Activated CD8-positive, alpha-beta T cell treated with anti-CD3 and anti-CD28 coated beads, Interleukin-2, amount 10 ng/mL, durations not matched to agents 7 days and 5 days (primary cell): Measurements from ENCODE around the gene MBD6. TPM values are rescaled to one million over a fixed set of nuclear protein-coding genes. Genes with fewer than 3 reads are reported as not detected.
A peak's percentile ranks its signal among the peaks of the same experiment; 100 is the strongest.

Experiments used
- ATAC-seq: fragments of 150-1000 bp; cut with Tn5 transposase; one replicate; pipeline ENCODE4 v1.10.0; 2021; ENCODE audit warnings: moderate library complexity
- CTCF ChIA-PET: fragments of 350-600 bp; sonication (Branson Sonifier 250); formaldehyde crosslinking; loops from one replicate; lab custom pipeline; 2021; ENCODE audit warnings: antibody characterized with exemption; lab: Charles Lee
- POLR2A ChIA-PET: fragments of 350-600 bp; sonication (Branson Sonifier 250); formaldehyde crosslinking; loops from one replicate; lab custom pipeline; 2021; ENCODE audit warnings: antibody characterized with exemption; lab: Charles Lee
- DNase-seq: peaks from one replicate; pipeline ENCODE4 v3.0.0-alpha.2; 2020
- H3K27ac Mint-ChIP-seq: one replicate; pipeline ENCODE4 v1.8.0; 2021; ENCODE audit warnings: mild to moderate bottlenecking, mixed read lengths
- H3K27me3 Mint-ChIP-seq: one replicate; pipeline ENCODE4 v1.8.0; 2021; ENCODE audit warnings: low read depth, mixed read lengths
- H3K36me3 Mint-ChIP-seq: one replicate; pipeline ENCODE4 v1.8.0; 2021; ENCODE audit warnings: low read depth, mixed read lengths
- H3K4me1 Mint-ChIP-seq: one replicate; pipeline ENCODE4 v1.8.0; 2021; ENCODE audit warnings: low read depth, mixed read lengths
- H3K4me3 Mint-ChIP-seq: one replicate; pipeline ENCODE4 v1.8.0; 2021; ENCODE audit warnings: mild to moderate bottlenecking, mixed read lengths
- H3K9me3 Mint-ChIP-seq: one replicate; pipeline ENCODE4 v1.8.0; 2022; ENCODE audit warnings: mixed read lengths; ENCODE audit not compliant: insufficient read depth
- total RNA-seq, 2 experiments: library from RNA; stranded (reverse); gene quantifications; one replicate each; pipeline ENCODE4 v1.2.3, GENCODE V29; 2021

MBD6 gene, protein sequence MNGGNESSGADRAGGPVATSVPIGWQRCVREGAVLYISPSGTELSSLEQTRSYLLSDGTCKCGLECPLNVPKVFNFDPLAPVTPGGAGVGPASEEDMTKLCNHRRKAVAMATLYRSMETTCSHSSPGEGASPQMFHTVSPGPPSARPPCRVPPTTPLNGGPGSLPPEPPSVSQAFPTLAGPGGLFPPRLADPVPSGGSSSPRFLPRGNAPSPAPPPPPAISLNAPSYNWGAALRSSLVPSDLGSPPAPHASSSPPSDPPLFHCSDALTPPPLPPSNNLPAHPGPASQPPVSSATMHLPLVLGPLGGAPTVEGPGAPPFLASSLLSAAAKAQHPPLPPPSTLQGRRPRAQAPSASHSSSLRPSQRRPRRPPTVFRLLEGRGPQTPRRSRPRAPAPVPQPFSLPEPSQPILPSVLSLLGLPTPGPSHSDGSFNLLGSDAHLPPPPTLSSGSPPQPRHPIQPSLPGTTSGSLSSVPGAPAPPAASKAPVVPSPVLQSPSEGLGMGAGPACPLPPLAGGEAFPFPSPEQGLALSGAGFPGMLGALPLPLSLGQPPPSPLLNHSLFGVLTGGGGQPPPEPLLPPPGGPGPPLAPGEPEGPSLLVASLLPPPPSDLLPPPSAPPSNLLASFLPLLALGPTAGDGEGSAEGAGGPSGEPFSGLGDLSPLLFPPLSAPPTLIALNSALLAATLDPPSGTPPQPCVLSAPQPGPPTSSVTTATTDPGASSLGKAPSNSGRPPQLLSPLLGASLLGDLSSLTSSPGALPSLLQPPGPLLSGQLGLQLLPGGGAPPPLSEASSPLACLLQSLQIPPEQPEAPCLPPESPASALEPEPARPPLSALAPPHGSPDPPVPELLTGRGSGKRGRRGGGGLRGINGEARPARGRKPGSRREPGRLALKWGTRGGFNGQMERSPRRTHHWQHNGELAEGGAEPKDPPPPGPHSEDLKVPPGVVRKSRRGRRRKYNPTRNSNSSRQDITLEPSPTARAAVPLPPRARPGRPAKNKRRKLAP
- total RNA-seq, result 10 to 100 TPM; 68.4 to 71.4 TPM

GRCh38 chr12:57522011-57522886 lies at the start of gene MBD6:
Gene MBD6 (plus strand): TSS chr12:57522824. CDS start chr12:57524304, 1,480 bp downstream.
- H3K27me3 Mint-ChIP-seq, result no peaks in the 10 kb centered on the region
- peak within 1 kb of the TSS; percentile 95 for H3K4me3 Mint-ChIP-seq
- peaks cover 61% of the 10 kb centered on the region for H3K4me1 Mint-ChIP-seq
- peak; percentile 45 for ATAC-seq
- ChIA-PET POLR2A (no interaction called here), CTCF (no interaction called here)
- H3K27ac Mint-ChIP-seq, result peak within 1 kb of the TSS; percentile 100
- peak; percentile 91 for DNase-seq
- H3K36me3 Mint-ChIP-seq, result peaks cover 51% of the 10 kb centered on the region
- no peaks in the 10 kb centered on the region for H3K9me3 Mint-ChIP-seq

DNA sequence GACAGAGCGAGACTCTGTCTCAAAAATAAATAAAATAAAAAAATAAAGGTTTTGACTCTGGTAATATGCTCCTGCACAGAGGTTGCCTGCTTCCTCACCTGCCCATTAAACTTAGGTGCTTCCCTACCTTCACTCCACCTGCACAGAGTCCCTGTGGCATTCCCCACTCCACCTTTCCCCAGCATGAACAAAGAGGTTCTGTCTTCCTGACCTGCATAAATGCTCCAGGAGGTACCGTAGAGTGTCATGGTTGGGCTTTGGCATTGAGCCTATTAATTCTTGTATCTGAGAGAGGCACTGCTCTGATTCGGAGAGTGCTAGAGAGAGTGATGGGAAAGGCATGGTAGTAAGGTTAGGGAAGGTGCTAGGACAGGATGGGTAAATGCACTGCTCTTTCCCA lies 49.2 kb upstream of the MBD6 start:
- ChIA-PET CTCF (interaction anchor here (0.9 to 4.6 kb wide), 3 partner anchors 11 to 15 kb away, joined by 3 to 48 read pairs (median 24); partner anchors contain the start of gene GLI1), POLR2A (interaction anchor here (0.8 to 1.4 kb wide), 2 partner anchors 15 to 47 kb away, joined by 3 to 6 read pairs; partner anchors contain the start of gene DDIT3)
- Mint-ChIP-seq H3K9me3 (no peaks in the 10 kb centered on the region), H3K27me3 (no peaks in the 10 kb centered on the region), H3K4me3 (no peak overlapping the region), H3K27ac (peak overlapping the region; percentile 7), H3K36me3 (peaks cover 80% of the 10 kb centered on the region), H3K4me1 (peaks cover 59% of the 10 kb centered on the region)
- DNase-seq (no peak), ATAC-seq (no peak)

DNA sequence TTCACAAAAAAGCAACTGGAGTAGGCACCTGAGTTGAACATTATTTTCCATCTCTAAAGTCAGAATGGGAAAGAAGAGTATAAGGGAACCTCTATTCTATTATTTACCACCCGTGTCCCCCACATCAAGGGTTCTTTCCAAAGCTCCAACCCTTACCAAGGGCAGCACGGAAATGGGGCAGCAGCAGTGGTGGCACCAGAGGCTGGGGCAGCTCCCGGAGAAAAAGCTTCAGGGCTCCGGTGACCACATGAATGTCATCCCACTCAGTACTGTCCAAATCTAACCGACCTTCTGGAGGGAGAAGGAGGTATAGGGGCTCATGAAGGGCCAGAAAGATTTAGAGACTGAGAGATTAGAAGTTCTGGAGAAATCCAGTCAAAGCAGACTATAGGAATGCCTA lies 48.7 kb upstream of the MBD6 start:
- peaks cover 64% of the 10 kb centered on the region for H3K4me1 Mint-ChIP-seq
- ChIA-PET CTCF (interaction anchor here (0.9 to 4.6 kb wide), 3 partner anchors 12 to 15 kb away, joined by 3 to 48 read pairs (median 24); partner anchors contain the start of gene GLI1), POLR2A (interaction anchor here (0.8 to 1.4 kb wide), 2 partner anchors 15 to 46 kb away, joined by 3 to 6 read pairs; partner anchors contain the start of gene DDIT3)
- no peak for ATAC-seq
- peak overlapping the region; percentile 48 for H3K4me3 Mint-ChIP-seq
- peaks cover 83% of the 10 kb centered on the region for H3K36me3 Mint-ChIP-seq
- no peak overlapping the region for H3K27ac Mint-ChIP-seq
- H3K9me3 Mint-ChIP-seq, result no peaks in the 10 kb centered on the region
- H3K27me3 Mint-ChIP-seq, result no peaks in the 10 kb centered on the region
- no peak for DNase-seq

GRCh38 chr12:57474430-57474829 lies 48.2 kb upstream of the MBD6 start:
- no peaks in the 10 kb centered on the region for H3K27me3 Mint-ChIP-seq
- CTCF ChIA-PET, result interaction anchor here (4.1 to 4.6 kb wide), 2 partner anchors 12 to 16 kb away, joined by 24 to 48 read pairs; partner anchors contain the start of gene GLI1
- no peak for DNase-seq
- H3K9me3 Mint-ChIP-seq, result no peaks in the 10 kb centered on the region
- no peak for ATAC-seq
- H3K36me3 Mint-ChIP-seq, result peaks cover 78% of the 10 kb centered on the region
- POLR2A ChIA-PET, result interaction anchor here (1.1 to 8.0 kb wide), 3 partner anchors 9 to 46 kb away, joined by 3 to 74 read pairs (median 6); partner anchors contain the start of genes DDIT3 and GLI1
- H3K4me3 Mint-ChIP-seq, result peak overlapping the region; percentile 48
- peak overlapping the region; percentile 14 for H3K27ac Mint-ChIP-seq
- H3K4me1 Mint-ChIP-seq, result peaks cover 69% of the 10 kb centered on the region

DNA sequence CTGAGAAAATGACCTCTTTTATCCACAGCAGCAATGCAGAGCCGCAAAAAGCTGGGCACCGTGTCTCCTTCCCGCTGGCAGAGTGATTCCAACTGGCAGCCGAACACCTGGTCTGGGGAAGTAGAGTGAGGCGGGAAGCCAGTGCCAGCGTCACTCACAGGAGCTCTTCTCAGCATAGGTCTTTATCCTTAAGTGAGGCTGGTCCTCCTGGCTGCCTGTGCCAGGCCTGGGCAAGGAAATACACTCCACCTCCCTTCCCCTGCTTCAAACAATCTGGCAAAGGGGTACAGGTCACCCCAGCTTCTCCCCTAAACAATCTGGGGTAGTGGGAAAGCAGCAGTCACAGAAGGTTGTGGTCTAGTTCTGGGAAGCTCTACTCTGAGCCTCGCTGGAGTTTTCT lies 47.8 kb upstream of the MBD6 start:
- peak overlapping the region; percentile 14 for H3K27ac Mint-ChIP-seq
- POLR2A ChIA-PET, result interaction anchor here (1.1 to 8.0 kb wide), 3 partner anchors 9 to 45 kb away, joined by 3 to 74 read pairs (median 6); partner anchors contain the start of genes DDIT3 and GLI1
- peaks cover 69% of the 10 kb centered on the region for H3K4me1 Mint-ChIP-seq
- ATAC-seq, result no peak
- DNase-seq, result no peak
- peak overlapping the region; percentile 48 for H3K4me3 Mint-ChIP-seq
- no peaks in the 10 kb centered on the region for H3K9me3 Mint-ChIP-seq
- H3K27me3 Mint-ChIP-seq, result no peaks in the 10 kb centered on the region
- CTCF ChIA-PET, result interaction anchor here (4.1 to 4.6 kb wide), 2 partner anchors 12 to 16 kb away, joined by 24 to 48 read pairs; partner anchors contain the start of gene GLI1
- peaks cover 74% of the 10 kb centered on the region for H3K36me3 Mint-ChIP-seq

DNA sequence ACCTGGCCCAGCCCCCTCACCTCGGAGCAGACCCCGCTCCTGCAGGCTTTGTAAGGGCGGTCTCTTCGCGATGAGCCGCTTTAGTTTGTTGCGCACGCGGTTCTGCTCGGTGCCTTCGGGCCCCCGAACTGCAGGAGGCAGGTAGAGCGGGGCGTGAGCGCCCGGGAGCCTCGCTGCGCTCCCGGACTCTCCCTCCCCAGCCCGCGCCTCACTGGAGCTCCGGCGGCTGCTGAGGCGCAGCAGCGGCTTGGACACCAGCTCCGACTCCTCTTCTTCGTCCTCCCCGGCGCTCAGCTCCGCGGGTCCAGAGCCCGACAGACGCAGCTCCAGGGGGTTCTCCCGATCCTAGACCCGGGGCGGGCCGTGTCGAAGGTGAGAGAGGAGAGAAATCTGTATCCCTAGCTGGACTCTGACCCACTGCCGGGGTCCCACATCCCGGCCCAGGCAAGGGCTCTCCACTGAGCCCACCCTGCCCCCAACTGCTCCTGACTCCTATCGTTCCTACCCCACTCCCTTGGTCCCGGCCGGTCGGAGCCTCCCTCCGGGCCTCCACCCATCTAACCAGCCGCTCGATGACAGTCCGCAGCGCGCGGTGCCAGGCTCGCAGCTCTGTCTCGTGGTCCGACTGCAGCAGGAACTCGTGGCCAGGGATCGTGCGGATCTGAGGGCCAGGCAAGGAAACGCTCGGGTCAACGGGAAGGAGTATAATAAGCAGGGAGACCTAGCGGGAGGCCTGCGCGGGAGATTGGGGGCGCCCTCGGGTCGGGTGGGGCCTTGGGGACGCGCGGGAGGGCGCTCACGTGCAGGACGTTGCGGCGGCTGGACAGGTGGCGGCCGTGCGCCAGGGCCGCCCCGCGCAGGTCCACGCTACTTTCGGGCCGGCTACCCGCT lies 47.1 kb upstream of the MBD6 start:
- Mint-ChIP-seq H3K4me1 (peaks cover 75% of the 10 kb centered on the region), H3K27ac (peak overlapping the region; percentile 99), H3K4me3 (peak overlapping the region; percentile 96), H3K9me3 (no peaks in the 10 kb centered on the region), H3K27me3 (no peaks in the 10 kb centered on the region), H3K36me3 (peaks cover 70% of the 10 kb centered on the region)
- CTCF ChIA-PET, result interaction anchor here (0.6 to 4.7 kb wide), 9 partner anchors 10 to 45 kb away, joined by 3 to 57 read pairs (median 11); partner anchors contain the start of genes DDIT3, GLI1 and MARS1
- ATAC-seq (no peak), DNase-seq (no peak)
- POLR2A ChIA-PET, result interaction anchor here (0.6 to 8.0 kb wide), 5 partner anchors 10 to 109 kb away, joined by 3 to 74 read pairs (median 7); partner anchors contain the start of genes GLI1 and MARS1

DNA sequence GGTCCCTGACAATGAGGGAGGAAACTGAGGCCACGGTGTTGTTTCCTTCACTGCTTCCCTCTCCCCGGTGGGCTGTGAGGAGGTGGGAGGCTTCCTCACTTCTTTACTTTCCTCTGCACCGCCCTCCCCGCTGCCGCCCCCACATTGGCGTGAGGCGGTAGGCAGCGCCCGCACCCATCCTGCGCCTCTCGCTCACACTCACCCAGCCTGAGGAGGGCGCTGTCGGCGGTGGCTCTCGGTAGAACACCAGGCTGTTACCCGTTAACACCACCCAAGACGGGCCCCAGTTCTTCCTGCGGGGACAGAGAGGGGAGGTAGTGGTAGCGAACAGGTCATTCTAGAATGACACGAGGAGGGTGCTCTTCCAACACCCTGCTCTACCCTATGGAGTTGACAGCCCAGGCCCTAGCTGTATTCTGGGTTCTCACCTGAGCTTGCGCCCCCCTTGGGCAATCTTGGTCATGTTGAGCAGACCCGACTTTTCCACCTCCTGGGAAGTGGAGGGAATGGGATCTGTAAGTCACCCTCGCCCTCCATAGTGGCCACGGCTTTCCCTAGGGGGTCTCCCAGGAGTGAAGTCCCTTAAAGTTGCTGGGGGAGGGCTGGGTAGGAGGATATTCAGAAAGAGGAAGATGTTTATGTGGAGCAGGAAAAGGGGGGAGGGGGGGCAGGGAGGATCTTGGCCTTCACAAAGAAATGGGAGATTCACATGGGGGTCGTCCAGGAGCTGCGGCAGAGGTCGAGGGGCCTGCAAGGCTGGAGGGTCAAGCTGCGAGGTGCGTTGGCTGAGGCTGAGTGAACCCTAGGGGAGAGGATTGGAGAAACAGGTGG lies 46.2 kb upstream of the MBD6 start:
- H3K27ac Mint-ChIP-seq, result peak overlapping the region; percentile 99
- no peaks in the 10 kb centered on the region for H3K9me3 Mint-ChIP-seq
- ChIA-PET POLR2A (interaction anchor here (0.6 to 8.0 kb wide), 9 partner anchors 8 to 108 kb away, joined by 3 to 74 read pairs (median 11); partner anchors contain the start of genes DDIT3, GLI1 and MARS1), CTCF (interaction anchor here (0.5 to 4.7 kb wide), 16 partner anchors 10 to 252 kb away, joined by 3 to 57 read pairs (median 6); partner anchors contain the start of genes GLI1, INHBE and MARS1)
- H3K4me1 Mint-ChIP-seq, result peaks cover 79% of the 10 kb centered on the region
- peak overlapping the region; percentile 96 for H3K4me3 Mint-ChIP-seq
- ATAC-seq (peak; percentile 13), DNase-seq (peak; percentile 79)
- peaks cover 63% of the 10 kb centered on the region for H3K36me3 Mint-ChIP-seq
- H3K27me3 Mint-ChIP-seq, result no peaks in the 10 kb centered on the region

DNA sequence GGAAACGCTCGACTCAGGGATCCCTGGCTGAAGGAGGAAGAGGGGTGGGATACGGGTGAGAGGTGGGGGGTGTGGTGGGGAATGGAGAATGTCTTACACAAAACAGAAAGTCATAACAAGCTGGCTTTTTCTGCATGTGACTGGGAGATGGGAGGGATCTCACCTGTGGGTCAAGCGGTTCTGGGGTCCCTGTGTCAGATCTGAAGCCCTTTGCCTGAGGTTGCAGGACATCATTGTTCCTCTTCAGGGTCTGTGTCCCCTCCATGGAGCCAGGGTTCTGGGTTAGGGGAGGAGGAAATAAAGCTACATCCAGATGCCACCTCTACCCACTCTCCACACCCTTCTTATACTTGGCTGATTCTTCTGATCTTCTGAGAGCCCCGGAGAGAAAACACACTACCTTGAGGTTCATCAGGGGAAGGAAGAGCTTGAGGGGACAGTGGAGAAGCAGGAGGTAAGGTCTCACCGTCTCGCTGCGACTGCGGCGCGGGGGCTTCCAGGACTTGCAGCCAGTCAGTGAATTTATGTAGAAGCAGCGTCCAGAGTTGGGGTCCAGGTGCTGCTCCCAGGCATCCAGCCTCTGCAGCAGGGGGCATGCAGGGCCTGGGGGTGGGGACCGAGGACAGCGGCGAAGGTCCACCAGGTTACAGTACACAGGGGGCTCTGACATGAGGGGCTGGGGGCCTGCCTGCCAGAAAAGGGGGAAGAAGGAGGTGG lies 45.5 kb upstream of the MBD6 start:
- ChIA-PET CTCF (interaction anchor here (0.5 to 4.7 kb wide), 20 partner anchors 10 to 253 kb away, joined by 3 to 57 read pairs (median 4); partner anchors contain the start of genes GLI1, INHBE and MARS1), POLR2A (interaction anchor here (0.5 to 8.0 kb wide), 9 partner anchors 9 to 1349 kb away, joined by 3 to 74 read pairs (median 11); partner anchors contain the start of genes DDIT3, ESYT1, GLI1 and MARS1)
- peaks cover 79% of the 10 kb centered on the region for H3K4me1 Mint-ChIP-seq
- H3K36me3 Mint-ChIP-seq, result peaks cover 58% of the 10 kb centered on the region
- no peaks in the 10 kb centered on the region for H3K27me3 Mint-ChIP-seq
- H3K9me3 Mint-ChIP-seq, result no peaks in the 10 kb centered on the region
- peak; percentile 3 for ATAC-seq
- peak overlapping the region; percentile 99 for H3K27ac Mint-ChIP-seq
- peak; percentile 38 for DNase-seq
- H3K4me3 Mint-ChIP-seq, result peak overlapping the region; percentile 96
